ENCODE data around the gene SYT8. TPM values are rescaled to one million over a fixed set of nuclear protein-coding genes. Genes with fewer than 3 reads are reported as not detected.
A peak's percentile ranks its signal among the peaks of the same experiment; 100 is the strongest.

Gene SYT8
- total RNA-seq (2021; ENCODE audit: unreplicated experiment) = 1.0 TPM
- polyA plus RNA-seq (2012) = 0.39 and 0.72 TPM in 2 replicates
- percentile 21 among the genes with signal in this experiment for Bru-seq, nascent RNA
- BruChase-seq, experiment 1, labeled RNA remaining after a 6-hour chase = percentile 14 among the genes with signal in this experiment
- BruChase-seq, experiment 2, labeled RNA remaining after a 2-hour chase = percentile 21 among the genes with signal in this experiment
- long read RNA-seq, partial matches to known transcripts = 1 of 2 reads
- long read RNA-seq, other reads (novel, unspliced or antisense) = 1 of 2 reads

GRCh38 chr11:1834779-1835670, at the start of gene SYT8:
SYT8 (plus strand) TSS chr11:1834990; CDS start chr11:1835106, 116 bp downstream.
- no peaks in the 10 kb centered on the region for H3K9me3 ChIP-seq (ENCODE audit: control insufficient read depth in 1 of 2, insufficient read depth in 1 of 2, low read depth in 1 of 2, low read length in 2 of 2)
- H3K27me3 ChIP-seq (ENCODE audit: insufficient read depth, low read length) = no peaks in the 10 kb centered on the region
- H3K4me1 ChIP-seq (ENCODE audit: control insufficient read depth in 1 of 2, insufficient read depth in 2 of 2, low read length in 2 of 2) = peaks cover 35 to 55% of the 10 kb centered on the region in 2 experiments
- no peaks in the 10 kb centered on the region for H3K36me3 ChIP-seq (ENCODE audit: control insufficient read depth in 1 of 2, insufficient read depth in 2 of 2, low read length in 2 of 2)
- CTCF ChIA-PET = interaction anchor here (0.7 to 5.0 kb wide), 12 partner anchors 10 to 322 kb away, joined by 3 to 259 read pairs (median 9); partner anchors contain the start of gene KRTAP5-6
- no peaks in the 10 kb centered on the region for H4K20me1 ChIP-seq (ENCODE audit: insufficient read depth)
- BruUV-seq (replicated peaks) = no TSS peak
- H3K4me3 ChIP-seq (replicated peaks in 1 of 2; ENCODE audit: low read depth in 1 of 2, low read length in 2 of 2) = peak within 1 kb of the TSS in 1 of 2 experiments; percentile 37; a peak in 1 of 4 replicates
- peak; percentile 3; the same call in 1 of the 2 replicates for ATAC-seq
- POLR2A ChIA-PET = interaction anchor here (0.6 to 0.8 kb wide), 3 partner anchors 123 to 315 kb away, joined by 3 to 4 read pairs (median 3); no protein-coding TSS in a partner anchor
- no peak within 1 kb of the TSS for H2AFZ ChIP-seq (ENCODE audit: low read depth, low read length, poor library complexity, severe bottlenecking)
- peak within 1 kb of the TSS; percentile 57 for H3K9ac ChIP-seq (ENCODE audit: low read length)
- RAD21 ChIA-PET (ENCODE audit: low non-redundant PET in 1 of 2, low total read pairs in 2 of 2, uncharacterized antibody in 2 of 2, unreplicated experiment in 2 of 2) = interaction anchor here (0.7 to 3.1 kb wide), 7 partner anchors 10 to 321 kb away, joined by 3 to 63 read pairs (median 5); no protein-coding TSS in a partner anchor
- intact Hi-C loops (cut with micrococcal nuclease) = no loop called here
- TF ChIP-seq POLR2AphosphoS5 (IDR thresholded peaks at IDR 0.05; ENCODE audit: low read depth, low read length) (no peak), ZFX (IDR thresholded peaks at IDR 0.05) (no peak), SRF (IDR thresholded peaks at IDR 0.05; ENCODE audit: low read depth) (no peak), ZNF274 (IDR thresholded peaks at IDR 0.05; ENCODE audit: low read depth, low read length) (no peak)
- H3K4me2 ChIP-seq (ENCODE audit: low read length) = peak within 1 kb of the TSS; percentile 85
- no peaks in the 10 kb centered on the region for H3K9me2 ChIP-seq (ENCODE audit: insufficient read depth)
- H3K79me2 ChIP-seq (ENCODE audit: insufficient read depth, low read length) = no peaks in the 10 kb centered on the region
- H3K27ac ChIP-seq (ENCODE audit: low read depth, low read length) = peak within 1 kb of the TSS; percentile 70
- DNase-seq (ENCODE audit: low read depth, low spot score) = no peak

GRCh38 chr11:1785749-1786413, 48.9 kb upstream of the SYT8 start:
- Histone ChIP-seq H3K9ac (ENCODE audit: low read length) (no peak overlapping the region), H3K4me3 (replicated peaks in 1 of 2; ENCODE audit: low read depth in 1 of 2, low read length in 2 of 2) (no peak overlapping the region), H3K36me3 (ENCODE audit: control insufficient read depth in 1 of 2, insufficient read depth in 2 of 2, low read length in 2 of 2) (no peaks in the 10 kb centered on the region), H3K79me2 (ENCODE audit: insufficient read depth, low read length) (no peaks in the 10 kb centered on the region), H3K9me3 (ENCODE audit: control insufficient read depth in 1 of 2, insufficient read depth in 1 of 2, low read depth in 1 of 2, low read length in 2 of 2) (no peaks in the 10 kb centered on the region), H4K20me1 (ENCODE audit: insufficient read depth) (no peaks in the 10 kb centered on the region), H2AFZ (ENCODE audit: low read depth, low read length, poor library complexity, severe bottlenecking) (no peak overlapping the region), H3K9me2 (ENCODE audit: insufficient read depth) (no peaks in the 10 kb centered on the region), H3K27ac (ENCODE audit: low read depth, low read length) (no peak overlapping the region), H3K4me1 (ENCODE audit: control insufficient read depth in 1 of 2, insufficient read depth in 2 of 2, low read length in 2 of 2) (no peaks in the 10 kb centered on the region), H3K4me2 (ENCODE audit: low read length) (no peak overlapping the region), H3K27me3 (ENCODE audit: insufficient read depth, low read length) (no peaks in the 10 kb centered on the region)
- RAD21 ChIA-PET (ENCODE audit: low non-redundant PET in 1 of 2, low total read pairs in 2 of 2, uncharacterized antibody in 2 of 2, unreplicated experiment in 2 of 2) = interaction anchor here in 1 of 2 experiments (0.5 kb wide), 1 partner anchor 9 kb away, joined by 3 read pairs; no protein-coding TSS in a partner anchor
- intact Hi-C loops (cut with micrococcal nuclease) = no loop called here
- 0 out of 2 replicates have a peak, but pooled peaks have one; percentile 40 for ATAC-seq
- DNase-seq (ENCODE audit: low read depth, low spot score) = no peak
- POLR2A ChIA-PET = no interaction called here
- TF ChIP-seq SRF (IDR thresholded peaks at IDR 0.05; ENCODE audit: low read depth) = no peak
- CTCF ChIA-PET = no interaction called here
- BruUV-seq (replicated peaks) = no TSS peak
